Measurements from ENCODE around the gene SETD4.
A peak's percentile ranks its signal among the peaks of the same experiment; 100 is the strongest.
"Not testable (repeated sequence)": the region's sequence is repeated elsewhere in the genome, so short reads cannot be mapped to it uniquely, and the experiment has no call there.

The SETD4 gene

DNA sequence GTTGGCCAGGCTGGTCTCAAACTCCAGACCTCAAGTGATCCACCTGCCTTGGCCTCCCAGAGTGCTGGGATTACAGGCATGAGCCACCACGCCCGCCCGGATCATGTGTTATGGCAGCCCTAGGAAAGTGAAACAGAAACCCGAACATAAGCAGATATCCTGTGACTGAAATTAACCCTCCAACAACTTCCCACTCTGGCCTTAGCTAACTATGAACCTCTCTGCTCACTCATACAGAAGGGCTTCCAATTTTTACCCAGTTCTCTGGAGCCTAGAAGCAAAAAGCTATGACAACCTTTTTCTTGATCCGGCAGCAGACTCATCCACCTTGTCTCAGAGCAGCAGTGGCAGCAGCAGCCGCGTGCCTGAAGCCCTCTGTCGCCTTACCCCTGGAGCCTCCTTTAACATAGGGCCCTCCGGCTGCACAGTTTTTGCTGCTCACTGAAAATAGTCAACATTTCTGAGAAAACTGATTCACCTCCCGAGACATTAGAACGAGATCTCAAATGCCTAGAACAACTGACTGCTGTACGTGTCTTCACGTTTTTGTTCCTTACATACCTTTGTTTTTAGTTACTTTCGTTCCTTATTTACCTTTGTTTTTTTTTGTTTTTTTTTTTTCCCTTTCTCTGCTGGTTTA lies 18.8 kb upstream of the SETD4 start:
- DNase-seq (ENCODE audit: low read depth in 2 of 2) = no peak

DNA sequence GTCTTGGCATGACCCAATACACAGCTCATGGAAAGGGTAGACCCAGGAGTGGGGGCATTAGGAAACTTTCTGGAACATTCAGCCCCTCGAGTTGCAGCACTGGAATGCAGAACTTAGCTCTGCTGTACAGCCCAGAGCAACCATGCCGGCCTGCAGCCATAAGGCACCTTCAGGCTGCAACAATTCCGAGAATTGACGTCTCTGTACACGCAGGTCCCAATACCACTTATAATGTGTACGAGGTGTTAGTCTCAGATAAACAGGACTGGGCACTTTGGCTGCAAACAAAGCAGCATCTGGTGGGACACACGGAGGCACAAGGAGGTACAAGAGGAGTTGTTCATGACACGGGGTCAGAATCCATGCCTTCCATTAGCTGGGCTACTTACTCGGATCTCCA lies 17.4 kb upstream of the SETD4 start:
- no peak for DNase-seq (ENCODE audit: low read depth in 2 of 2)

DNA sequence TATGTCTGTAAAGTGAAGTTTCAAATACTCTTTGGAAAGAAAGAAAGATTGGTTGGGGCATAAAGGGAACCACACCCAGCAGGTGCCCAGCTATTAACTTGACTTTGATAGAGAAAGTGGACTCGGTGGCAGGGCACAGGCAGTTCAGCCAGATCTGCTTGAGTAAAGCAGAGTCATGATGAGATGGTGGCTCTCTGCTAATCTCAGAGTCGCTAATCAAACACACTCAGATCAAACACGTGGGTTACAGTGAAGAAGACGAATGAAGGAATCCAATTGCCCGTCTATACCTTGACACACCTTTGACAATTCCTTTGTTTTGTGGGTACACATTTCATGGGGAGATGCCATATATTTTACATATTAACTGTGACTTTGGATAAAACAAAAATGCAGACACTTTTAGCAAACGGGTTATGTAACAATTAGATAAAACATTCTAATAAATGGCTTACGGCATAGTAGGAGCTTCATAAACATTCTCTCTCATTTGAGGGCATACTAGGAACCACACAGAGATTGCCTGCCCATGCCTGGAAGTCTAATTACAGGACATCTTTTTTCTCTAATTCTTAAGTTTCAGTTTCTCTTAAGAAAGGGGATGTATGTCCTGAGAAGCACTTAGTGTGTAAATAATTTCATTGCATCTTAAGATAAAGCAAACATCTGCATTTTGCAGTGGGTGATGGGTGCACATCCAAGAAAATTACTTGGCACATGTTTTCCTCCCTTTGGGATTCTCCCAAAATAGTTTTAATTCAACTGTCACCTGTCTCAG lies 16.7 kb upstream of the SETD4 start:
- no peak for DNase-seq (ENCODE audit: low read depth in 2 of 2)

DNA sequence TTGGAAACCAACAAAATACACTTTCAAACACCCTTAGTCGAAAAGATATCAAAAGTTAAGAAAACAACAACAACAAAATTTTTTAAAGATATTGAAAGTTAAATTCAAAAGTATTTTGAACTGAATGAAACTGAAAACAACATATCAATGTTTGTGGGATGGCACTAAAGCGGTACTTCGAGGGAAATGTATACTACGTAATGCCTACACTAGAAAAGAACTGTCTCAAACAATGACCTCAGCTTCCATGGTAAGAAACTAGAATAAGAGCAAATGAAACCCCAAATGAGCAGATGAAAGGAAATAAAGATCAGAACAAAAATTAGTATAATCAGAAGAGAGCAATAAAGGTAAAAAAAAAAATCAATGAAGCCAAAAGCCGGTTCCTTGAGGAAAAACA lies 15.6 kb upstream of the SETD4 start:
- no peak for DNase-seq (ENCODE audit: low read depth in 2 of 2)

DNA sequence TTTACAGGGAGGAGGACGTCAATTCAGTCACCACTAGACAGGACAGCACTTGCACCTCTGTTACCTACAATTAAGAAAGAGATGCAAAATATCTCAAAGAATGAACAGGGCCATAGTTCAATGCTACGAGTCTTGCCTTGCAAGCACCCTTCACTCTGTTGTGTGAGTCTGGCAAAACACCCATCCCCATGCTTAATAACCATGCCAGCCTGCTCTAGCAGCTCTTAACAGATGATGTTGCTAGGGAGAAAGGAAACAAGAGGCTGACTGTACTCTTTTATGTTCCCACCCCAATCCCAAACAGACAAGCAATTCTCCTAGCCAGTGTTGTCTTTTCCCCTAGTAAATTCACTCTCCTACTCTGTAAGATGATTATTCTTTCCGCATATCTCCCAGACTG lies 14.8 kb upstream of the SETD4 start:
- DNase-seq (ENCODE audit: low read depth in 2 of 2) = no peak

DNA sequence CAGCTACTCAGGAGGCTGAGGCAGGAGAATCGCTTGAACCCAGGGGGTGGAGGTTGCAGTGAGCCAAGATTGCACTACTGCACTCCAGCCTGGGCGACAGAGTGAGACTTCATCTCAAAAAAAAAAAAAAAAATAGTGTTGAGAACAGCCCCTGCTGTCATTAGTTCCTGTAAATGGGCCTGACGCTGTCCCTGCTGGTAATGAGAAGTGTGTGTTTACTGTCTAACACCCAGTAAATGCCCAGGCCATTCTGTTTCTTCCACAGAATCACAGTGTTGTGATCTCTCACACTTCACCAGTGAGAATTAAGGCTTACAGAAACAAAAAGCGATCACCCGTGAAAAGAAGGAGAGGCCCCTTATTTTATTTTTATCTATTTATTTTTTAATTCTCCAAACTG lies 13.6 kb upstream of the SETD4 start:
- not testable (repeated sequence) for DNase-seq (ENCODE audit: low read depth in 2 of 2)

DNA sequence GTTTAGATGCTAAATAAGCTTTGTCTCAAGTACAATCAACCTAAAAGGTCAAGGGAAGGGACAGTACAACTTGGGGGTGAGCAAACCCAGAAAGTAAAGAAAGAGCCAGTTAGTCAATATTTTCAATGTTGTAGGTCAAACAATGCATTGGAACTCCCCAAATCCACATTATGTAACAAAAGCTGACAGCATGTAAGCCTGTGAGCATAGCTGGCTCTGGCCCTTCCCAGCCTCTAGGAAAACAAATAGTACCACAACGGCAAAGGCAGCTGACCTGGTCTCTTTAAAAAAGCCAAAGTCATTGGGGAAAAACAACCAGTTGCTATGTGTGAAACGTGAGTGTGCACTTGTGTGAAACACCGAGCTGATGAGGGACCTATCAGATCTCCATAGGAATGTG lies 12.9 kb upstream of the SETD4 start:
- no peak for DNase-seq (ENCODE audit: low read depth in 2 of 2)

DNA sequence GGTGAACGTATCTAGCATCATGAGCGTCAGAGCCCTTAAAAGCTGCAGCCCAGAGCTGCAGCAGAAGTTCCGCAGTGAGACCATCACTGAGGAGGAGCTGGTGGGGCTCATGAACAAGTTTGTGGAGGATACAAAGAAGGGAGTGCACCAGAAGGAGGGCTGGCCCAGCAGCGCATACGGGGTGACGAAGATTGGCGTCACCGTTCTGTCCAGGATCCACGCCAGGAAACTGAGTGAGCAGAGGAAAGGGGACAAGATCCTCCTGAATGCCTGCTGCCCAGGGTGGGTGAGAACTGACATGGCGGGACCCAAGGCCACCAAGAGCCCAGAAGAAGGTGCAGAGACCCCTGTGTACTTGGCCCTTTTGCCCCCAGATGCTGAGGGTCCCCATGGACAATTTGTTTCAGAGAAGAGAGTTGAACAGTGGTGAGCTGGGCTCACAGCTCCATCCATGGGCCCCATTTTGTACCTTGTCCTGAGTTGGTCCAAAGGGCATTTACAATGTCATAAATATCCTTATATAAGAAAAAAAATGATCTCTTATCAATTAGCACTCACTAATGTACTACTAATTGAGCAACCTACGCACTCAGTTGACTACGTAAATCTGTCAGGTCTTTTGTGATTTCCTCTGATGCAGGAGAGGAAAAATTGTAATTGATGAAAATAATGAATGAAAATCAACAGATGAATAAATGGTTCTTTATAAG lies 12.3 kb upstream of the SETD4 start:
- DNase-seq (ENCODE audit: low read depth in 2 of 2) = no peak

DNA sequence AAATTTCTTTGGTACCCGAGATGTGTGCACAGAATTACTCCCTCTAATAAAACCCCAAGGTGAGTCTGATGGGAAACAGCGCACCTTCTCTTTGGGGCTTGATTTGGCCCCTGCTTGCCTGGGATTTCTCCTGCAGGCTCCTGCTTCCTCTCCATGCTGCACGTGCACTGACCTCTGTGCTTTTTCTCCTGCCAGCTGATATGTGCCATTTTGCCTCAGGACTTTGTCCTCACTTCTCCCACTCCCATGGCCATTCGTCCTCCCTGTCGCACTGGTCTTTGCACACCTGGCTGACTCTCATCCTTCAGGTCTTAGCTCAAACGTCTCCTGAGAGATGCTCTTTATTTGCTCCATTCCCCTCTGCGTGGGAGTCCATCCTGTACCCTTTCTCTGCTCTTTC lies 10.7 kb upstream of the SETD4 start:
- no peak for DNase-seq (ENCODE audit: low read depth in 2 of 2)

DNA sequence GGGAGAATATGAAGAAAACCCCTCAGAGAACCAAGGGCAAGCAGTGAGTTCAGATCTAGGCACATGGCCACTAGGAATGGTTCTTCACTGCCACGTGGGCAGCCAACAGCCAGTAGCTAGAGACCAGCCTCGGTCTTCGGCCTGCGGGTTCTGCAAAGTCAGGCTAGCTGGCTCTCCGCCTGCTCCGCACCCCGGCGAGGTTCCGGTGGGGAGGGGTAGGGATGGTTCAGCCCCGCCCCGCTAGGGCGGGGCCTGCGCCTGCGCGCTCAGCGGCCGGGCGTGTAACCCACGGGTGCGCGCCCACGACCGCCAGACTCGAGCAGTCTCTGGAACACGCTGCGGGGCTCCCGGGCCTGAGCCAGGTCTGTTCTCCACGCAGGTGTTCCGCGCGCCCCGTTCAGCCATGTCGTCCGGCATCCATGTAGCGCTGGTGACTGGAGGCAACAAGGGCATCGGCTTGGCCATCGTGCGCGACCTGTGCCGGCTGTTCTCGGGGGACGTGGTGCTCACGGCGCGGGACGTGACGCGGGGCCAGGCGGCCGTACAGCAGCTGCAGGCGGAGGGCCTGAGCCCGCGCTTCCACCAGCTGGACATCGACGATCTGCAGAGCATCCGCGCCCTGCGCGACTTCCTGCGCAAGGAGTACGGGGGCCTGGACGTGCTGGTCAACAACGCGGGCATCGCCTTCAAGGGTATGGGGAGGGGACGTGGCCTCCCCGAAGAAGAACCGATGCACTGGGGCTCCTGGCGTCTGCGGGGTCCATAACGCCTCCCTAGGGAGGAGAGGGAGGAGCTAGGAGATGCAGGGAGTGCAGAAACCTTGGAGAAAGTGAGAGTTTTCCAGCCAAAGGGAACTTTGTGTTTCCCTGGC lies 9.6 kb upstream of the SETD4 start, which contains the start of gene CBR1:
CBR1 (plus strand) TSS at position 312 of the 871 bp plus-strand sequence; CDS start at position 404, 92 bp downstream.
- DNase-seq (ENCODE audit: low read depth in 2 of 2) = peak; percentile 74 to 82

DNA sequence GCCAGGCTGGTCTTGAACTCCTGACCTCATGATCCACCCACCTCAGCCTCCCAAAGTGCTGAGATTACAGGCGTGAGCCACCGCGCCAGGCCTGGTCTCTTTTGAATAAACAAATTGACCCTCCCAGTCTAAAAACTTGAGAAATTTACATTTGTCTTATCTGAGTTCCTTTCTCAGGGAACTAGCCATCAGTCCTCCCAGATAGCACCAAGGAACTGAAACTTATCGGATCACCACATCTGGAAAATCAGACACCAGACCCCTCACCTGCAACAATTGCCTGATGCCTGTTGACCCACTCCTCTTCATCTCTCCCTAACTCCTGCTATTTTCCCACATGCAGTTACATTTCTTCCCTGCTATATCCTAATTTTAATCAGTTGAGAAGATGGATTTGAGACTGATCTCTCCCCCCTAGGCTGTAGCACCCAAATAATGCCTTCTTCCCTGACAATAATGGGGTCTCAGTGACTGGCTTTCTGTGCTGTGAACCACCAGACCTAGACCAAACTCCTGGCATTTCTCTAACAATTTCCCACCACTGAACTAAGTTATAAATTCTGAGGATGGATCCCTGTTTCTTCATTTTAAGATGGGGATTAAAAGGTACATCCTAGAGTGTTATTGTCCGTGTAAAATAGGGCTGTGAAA lies 8.5 kb upstream of the SETD4 start:
- no peak for DNase-seq (ENCODE audit: low read depth in 2 of 2)

DNA sequence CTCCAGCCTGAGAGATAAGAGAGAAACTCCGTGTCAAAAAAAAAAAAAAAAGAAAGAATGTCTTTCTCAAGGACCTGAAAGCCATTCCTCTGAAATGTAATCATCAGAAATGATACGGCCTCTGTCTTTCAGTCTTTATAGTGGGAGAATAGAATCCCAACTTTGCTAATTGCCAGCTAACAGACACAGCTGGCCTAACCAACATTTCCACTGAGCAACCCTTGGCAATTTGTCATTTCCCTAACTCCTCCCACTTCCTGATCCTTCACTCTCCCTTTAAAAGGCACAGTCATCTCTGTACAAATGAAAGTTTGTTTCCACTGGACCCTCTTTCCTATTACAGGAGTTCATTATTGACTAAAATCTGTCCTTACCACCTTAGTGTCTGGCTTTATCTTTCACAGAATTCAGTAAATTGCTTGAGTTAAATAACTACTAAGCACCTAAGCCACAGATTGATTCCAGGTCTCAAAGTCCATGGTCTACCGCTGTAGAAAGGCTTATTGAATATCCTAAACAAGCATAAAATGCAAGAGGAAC lies 5.2 kb upstream of the SETD4 start:
- DNase-seq (ENCODE audit: low read depth in 2 of 2) = no peak

DNA sequence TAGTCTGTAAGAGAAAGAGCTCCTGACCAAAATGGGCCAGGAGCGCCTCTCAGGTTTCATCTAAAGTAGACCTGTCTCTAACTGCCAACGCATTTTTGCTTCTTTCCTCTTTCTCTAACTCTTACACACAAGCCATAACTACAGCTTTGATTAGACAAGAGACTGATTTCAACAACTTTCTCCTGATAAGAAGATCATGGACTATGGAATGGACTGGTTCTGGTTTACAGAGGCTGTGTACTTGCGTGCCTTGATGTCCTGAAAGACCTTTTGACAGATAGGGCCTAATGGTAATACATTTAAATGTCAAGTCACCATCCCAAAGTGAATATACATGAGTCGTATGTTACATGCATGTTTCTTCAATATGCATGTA lies 3.7 kb upstream of the SETD4 start:
- no peak for DNase-seq (ENCODE audit: low read depth in 2 of 2)

DNA sequence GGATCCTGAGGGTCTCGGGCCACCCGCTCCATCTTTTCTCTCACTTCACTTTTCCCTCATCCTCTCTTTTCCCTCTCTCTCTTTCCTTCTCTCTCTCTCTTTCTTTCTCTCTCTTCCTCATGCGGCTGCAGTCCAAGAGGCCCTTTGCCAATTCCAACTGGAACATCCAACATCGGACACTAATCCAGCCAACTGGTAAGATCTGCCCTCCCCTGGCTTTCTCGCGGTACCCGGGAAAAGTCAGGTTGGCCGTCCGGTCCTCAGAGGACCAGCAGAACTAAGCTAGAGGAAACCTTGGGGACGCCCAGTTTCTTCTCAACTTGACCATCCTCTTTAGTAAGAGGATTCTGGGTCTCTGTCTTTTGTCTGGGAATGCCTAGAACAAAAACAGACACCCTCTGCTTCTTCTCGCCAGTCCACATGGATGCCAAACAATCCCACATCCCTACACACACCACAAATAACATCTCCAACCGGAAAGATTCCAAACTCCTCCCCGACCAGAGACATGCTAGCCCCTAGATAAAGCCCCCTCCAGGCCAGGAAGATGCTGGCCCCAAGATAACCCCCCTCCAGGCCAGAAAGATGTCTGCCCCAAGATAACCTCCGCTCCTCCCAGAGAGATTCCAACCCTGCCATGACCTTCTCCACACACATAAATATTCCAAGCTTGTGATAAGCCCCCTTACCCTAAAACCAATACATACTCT lies 3.2 kb upstream of the SETD4 start:
- no peak for DNase-seq (ENCODE audit: low read depth in 2 of 2)

DNA sequence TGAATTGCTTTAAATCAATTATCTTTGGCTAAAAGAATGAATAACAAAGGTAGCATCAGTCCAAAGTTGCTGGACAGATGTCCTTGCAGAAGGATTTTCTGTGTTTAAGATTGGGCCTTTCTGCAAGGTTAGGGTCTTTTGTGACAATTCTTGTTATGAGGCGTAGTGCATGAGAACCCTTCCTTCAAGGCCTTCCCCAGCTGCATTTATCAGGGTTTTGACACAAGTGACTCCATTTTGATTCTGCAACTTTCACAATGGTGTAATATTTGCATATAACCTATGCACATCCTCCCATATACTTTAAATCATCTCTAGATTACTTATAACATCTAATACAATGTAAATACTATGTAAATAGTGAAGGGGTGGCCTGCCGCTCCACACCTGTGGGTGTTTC lies 1.1 kb upstream of the SETD4 start:
- no peak for DNase-seq (ENCODE audit: low read depth in 2 of 2)

DNA sequence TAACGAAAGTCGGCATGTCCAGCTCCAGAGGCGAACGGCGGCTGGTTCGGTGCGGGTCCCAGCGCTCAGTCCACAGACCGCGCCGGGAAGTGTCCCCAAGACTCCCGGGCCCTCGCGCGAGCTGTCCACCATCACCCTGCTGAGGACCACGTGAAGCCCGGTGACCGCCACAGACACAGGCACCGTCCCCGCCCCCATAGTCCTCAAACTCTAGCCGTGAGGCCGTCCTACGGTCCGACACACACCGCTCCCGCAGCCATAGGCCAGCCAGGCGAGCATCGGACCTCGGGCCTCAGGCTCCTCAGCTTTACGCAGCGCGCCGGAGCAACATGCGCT lies 535 bp downstream of the SETD4 start:
- peak; percentile 14 to 16 for DNase-seq (ENCODE audit: low read depth in 2 of 2)

DNA sequence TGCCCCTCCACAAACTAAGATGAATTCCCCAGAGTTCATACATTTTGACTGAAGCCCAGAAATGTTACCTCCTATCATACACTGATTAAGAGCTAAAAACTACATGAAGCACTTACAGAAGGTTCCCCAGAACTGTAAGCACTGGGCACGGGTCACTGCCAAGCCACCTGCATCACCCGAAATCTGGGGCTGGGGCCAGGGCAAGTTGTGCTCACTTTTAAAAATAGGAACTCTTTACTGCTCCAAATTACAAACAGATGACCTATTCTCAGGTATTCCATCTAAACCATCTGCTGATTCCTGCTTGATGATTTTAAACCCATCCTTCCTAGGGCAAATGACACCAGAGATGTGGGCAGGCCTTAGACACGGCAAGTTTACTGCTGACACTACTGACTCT lies 4.8 kb downstream of the SETD4 start:
- no peak for DNase-seq (ENCODE audit: low read depth in 2 of 2)

DNA sequence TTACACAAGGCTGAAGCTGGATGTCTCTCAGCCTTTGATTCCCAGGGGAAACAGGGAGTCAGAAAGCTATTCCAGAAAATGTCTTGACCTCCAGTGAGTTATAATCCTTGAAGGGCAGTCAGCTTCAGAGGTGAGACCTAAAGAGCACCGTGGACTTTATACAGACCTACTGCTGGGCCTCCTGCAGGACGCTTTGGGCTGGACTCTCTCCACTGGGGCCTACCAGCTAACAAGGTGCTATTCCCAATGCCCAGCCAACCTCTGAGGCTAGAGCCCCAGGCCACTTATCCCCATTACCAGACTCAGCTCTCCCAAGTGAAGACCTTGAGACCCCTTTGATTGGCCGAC lies 6.6 kb downstream of the SETD4 start:
- no peak for DNase-seq (ENCODE audit: low read depth in 2 of 2)

DNA sequence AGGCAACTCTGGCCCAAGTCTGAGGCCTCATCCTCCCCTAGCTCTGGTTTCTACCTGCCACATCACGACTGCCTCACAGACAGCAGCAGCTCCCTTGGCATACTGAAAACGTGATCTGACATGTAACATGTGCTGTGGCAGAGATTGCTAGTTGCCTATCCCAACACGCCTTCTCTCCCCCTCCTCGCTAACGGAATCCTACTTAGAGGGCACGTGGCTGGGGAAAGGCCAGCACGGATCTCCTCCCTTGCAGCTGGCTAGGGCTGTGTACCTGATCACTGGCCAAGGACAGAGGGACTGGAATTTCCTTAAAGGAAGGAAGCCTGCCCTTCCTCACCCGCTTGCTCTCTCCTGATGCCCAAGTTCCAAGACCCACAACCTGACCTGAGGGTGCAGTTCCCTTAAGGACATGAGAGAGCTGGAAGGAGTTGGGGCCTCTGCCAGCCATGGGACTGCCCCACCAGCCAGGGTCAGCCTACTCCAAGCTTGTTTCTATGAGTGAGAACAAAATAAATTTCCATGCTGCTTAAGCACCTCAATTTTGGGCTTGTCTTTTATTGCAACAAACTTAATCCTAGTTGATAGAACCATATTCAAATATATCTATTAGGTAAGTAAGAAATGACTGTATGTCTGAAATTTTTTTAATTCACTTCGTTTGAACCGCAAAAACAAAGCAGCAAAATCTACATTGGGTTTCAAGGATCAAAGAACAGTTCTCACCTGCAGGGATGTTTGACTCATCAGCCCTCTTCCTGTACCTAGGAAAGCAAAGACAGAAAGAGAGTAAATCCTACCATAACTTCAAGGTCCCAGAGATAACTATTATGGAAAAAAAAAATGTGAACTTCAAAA lies 7.2 kb downstream of the SETD4 start:
- DNase-seq (ENCODE audit: low read depth in 2 of 2) = no peak

DNA sequence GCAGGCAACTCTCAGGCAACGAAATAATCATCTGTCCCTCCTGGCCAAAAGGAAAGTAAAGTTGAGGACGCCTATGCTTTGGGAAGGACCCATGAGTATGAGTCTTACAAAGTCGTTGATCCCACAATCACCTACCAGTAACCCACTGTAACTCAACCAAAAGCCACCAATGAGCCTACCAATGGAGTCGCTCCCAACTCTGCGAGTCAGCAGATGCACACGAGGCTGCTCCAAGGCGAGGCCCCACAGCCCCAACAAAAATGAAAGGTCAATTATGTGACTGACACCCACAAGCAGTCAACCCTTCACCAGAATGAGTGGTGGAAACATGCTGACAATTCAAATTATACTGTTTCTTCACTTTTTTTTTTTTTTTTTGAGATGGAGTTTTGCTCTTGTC lies 12.0 kb downstream of the SETD4 start:
- no peak for DNase-seq (ENCODE audit: low read depth in 2 of 2)

Measured in stimulated activated CD8-positive, alpha-beta memory T cell treated with anti-CD3 and anti-CD28 coated beads, Interleukin-2, amount 100 ng/mL, for 48 hours (primary cell).